Measurements from ENCODE around the gene PLAC9.

DNA sequence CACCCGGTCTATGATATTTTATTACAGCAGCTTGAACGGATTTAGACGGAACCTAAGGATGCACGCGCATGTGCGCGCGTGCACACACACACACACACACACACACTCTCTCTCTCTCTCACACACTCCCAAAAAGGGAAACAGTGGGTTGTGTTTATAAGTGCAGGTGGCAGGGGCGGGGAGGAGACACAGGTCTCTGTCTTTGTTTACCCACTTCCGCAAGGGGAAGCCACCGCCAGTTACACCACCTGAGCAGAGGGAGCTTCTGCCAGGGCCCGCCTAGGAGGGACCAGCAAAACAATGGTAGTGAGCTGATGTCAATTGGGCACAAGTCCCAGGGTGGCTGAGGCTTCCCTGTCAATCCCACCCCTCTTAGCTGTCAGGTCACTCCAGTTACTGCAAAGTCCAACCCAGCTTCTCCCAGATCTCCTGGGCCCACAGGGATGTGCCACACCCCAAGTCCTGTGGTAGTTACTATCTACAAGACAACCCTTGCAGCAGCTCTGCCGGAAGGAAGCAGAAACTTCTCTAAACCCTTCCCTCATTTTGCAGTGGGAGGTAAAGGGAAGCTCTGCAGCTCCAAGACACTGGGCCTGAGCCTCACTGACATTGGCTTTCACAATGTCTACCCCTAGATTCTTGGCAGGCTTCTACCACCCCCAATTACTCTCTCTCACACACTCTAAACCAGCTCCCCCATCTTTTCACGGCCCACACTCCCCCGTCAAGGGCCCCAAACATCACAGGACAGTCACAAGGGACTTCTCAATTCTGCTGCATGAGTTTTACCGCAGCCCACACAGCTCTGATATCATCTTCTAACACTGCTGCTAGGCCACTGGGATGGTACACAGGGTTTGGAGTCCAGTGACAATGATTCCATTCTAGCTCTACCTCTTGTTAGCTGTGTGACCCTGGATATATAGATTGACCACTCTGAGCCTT lies 55.2 kb downstream of the PLAC9 start:
- TF ChIP-seq SP1 (IDR thresholded peaks at IDR 0.05) (no peak), ELF4 (IDR thresholded peaks at IDR 0.05) (no peak), ZNF384 (IDR thresholded peaks at IDR 0.05) (no peak), BHLHE40 (IDR thresholded peaks at IDR 0.05; ENCODE audit: borderline replicate concordance) (no peak), LEF1 (IDR thresholded peaks at IDR 0.05; ENCODE audit: borderline replicate concordance) (no peak), CTBP1 (IDR thresholded peaks at IDR 0.05; ENCODE audit: borderline replicate concordance) (no peak), TARDBP (IDR thresholded peaks at IDR 0.05) (no peak), HDGF (IDR thresholded peaks at IDR 0.05; ENCODE audit: borderline replicate concordance) (no peak), FOXM1 (IDR thresholded peaks at IDR 0.05; ENCODE audit: borderline replicate concordance) (no peak), L3MBTL2 (conservative IDR thresholded peaks at IDR 0.05) (no peak), FOXK2 (IDR thresholded peaks at IDR 0.05) (no peak), SUZ12 (IDR thresholded peaks at IDR 0.05) (no peak), FOXA1 (IDR thresholded peaks at IDR 0.05) (no peak)
